GM19372 (cell line): Measurements from ENCODE around the gene OR5A1.
"Not testable (repeated sequence)": the region's sequence is repeated elsewhere in the genome, so short reads cannot be mapped to it uniquely, and the experiment has no call there.

Experiments used
- ATAC-seq: cut with Tn5 transposase; IDR thresholded peaks from one replicate; pipeline ENCODE4 v1.9.1; 2021; ENCODE audit warnings: mild to moderate bottlenecking, low read depth, moderate library complexity; ENCODE audit not compliant: unreplicated experiment

The OR5A1 gene

GRCh38 chr11:59436169-59436568, at the start of gene OR5A1:
Gene OR5A1, plus strand, starts transcription at chr11:59436469. Its CDS starts 6,700 bp downstream, at chr11:59443169.
- ATAC-seq, result no peak

- no peak for ATAC-seq
Measured at GRCh38 chr11:59394186-59394585, 42.1 kb upstream of the OR5A1 start.

GRCh38 chr11:59400461-59401261, 35.6 kb upstream of the OR5A1 start:
- ATAC-seq, result no peak

GRCh38 chr11:59401262-59401552, 35.1 kb upstream of the OR5A1 start:
- ATAC-seq, result no peak

DNA sequence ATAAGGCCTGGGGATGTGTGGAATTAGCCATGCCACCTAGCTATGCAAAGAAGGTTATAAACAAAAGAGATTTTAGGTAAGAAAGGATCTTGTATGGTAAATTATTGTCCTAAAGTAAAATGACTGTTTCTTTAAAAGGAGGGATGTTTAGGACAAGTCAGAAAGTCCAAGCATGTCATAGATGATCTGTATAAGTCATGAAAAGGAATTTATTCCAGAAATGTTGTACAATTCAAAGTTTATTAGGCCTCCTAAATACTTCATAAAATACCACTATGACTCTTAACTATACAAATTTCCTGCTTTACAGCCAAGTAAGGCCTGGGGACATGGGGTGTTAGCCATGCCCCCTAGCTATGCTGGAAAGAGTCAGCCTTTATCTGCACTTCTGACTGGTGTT, 32.7 kb upstream of the OR5A1 start:
- ATAC-seq, result no peak

GRCh38 chr11:59413646-59414045, 22.6 kb upstream of the OR5A1 start:
- no peak for ATAC-seq

DNA sequence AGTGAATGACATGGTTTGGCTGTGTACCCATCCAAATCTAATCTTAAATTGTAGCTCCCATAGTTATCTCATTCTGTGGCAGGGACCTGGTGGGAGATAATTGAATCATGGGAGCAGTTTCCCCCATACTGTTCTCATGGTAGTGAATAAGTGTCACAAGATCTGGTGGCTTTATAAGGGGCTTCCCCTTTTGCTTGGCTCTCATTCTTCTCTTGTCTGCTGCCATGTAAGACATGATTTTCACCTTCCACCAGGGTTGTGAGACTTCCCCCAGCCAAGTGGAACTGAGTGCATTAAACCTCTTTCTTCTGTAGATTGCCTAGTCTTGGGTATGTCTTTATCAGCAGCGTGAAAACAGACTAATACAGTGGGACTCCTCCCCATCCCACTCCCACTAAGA, 21.2 kb upstream of the OR5A1 start:
- no peak for ATAC-seq

- no peak for ATAC-seq
Measured at GRCh38 chr11:59416613-59417012, 19.7 kb upstream of the OR5A1 start.

GRCh38 chr11:59417023-59417422, 19.2 kb upstream of the OR5A1 start:
- no peak for ATAC-seq

GRCh38 chr11:59418156-59418555, 18.1 kb upstream of the OR5A1 start:
- no peak for ATAC-seq

DNA sequence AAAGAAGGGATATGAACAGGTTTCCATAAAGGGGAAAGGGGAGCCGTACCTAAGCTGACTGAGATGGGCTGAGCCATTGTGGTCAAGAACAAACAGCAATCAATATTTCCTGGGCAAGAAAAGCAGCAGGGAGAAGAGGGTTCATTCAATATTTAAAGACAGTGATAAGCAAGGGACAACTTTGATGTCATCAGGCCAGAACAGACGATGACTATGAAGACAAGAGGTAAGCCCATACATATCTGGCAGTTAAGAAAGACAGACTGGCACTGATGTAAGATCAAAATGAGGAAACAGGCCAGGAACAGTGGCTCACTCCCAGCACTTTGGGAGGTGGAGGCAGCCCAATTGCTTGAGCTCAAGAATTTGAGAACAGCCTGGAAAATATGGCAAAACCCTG, 12.4 kb upstream of the OR5A1 start:
- no peak for ATAC-seq

DNA sequence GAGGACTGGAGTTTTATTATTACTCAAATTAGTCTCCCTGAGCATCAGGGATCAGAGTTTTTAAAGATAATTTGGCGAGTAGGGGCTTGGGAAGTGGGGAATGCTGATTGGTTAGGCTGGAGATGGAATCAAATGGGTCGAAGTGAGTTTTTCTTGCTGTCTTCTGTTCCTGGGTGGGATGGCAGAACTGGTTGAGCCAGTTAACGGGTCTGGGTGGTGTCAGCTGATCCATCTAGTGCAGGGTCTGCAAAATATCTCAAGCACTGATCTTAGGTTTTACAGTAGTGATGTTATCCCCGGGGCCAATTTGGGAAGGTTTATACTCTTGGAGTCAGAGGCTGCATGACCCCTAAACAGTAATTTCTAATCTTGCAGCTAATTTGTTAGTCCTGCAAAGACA, 11.1 kb upstream of the OR5A1 start:
- ATAC-seq, result no peak

GRCh38 chr11:59426361-59427067, 9.8 kb upstream of the OR5A1 start, which contains the start of gene OR5A2:
Gene OR5A2, minus strand, starts transcription at chr11:59426413. Its CDS starts 3,460 bp downstream, at chr11:59422953.
- ATAC-seq, result no peak

DNA sequence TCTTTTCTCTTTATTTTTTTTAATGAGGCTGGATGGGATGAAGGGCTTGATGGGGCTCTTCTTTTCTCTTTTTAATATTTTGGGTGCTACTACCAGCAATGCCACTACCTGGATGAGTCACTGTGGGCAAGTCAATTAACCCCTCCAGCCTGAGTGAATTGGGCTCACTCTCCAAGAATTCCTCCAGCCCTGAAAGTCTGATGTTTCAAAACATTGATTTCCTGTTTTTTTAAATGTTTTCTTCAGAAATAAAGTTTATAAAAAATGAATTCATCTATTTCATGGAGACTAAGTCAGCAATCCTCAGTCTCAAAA, 9.2 kb upstream of the OR5A1 start:
- ATAC-seq, result no peak

DNA sequence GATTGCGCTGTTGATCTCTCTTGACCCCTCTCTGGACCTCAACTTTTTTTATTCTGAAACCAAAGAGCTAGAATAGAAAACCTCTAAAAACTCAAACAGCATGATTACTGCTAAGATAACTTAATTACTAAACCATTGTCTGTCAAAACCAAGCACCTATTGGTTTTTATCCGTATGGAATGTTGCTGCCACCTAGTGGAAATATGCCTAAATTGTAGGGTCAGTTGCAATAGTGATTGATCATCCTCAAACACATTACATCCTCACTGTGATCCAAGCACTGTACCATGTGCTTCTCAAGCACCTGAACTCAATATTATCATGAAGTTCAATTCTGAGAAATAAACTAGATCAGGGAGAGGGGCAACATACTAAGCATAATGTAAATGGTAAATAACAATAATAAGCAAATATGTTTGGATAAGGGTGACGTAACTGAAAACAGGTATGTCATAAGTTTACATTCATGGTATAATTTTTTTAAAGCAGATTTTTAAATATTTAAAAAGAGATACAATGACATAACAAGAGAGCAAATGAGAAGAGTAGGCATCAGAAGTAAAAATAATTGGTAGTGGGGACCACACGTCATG, 6.2 kb upstream of the OR5A1 start:
- ATAC-seq, result peak; percentile 90

DNA sequence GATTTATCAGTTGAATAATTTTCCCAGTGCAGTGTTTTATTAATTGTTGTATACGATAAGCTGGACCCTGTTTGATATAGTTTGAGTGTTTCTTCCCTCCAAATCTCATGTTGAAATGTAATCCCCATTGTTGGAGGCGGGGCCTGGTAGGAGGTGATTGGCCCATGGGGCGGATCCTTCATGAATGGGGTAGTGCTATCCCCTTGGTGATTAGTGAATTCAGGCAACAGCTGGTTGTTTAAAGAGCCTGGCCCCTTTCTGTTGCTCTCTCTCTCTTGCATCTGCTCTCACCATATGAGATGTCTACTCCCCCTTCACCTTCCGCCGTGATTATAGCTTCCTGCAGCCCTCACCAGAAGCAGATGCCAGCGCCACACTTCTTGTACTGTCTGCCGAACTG, 1.5 kb downstream of the OR5A1 start:
- ATAC-seq, result no peak

DNA sequence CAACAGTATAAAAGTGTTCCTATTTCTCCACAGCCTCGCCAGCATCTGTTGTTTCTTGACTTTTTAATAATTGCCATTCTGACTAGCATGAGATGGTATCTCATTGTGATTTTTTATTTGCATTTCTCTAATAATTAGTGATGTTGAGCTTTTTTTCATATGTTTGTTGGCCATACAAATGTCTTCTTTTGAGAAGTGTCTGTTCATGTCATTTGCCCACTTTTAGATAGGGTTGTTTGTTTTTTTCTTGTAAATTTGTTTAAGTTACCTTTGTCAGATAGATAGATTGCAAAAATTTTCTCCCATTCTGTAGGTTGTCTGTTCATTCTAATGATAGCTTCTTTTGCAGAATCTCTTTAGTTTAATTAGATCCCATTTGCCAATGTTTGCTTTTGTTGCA, 9.4 kb downstream of the OR5A1 start:
- ATAC-seq, result not testable (repeated sequence)

DNA sequence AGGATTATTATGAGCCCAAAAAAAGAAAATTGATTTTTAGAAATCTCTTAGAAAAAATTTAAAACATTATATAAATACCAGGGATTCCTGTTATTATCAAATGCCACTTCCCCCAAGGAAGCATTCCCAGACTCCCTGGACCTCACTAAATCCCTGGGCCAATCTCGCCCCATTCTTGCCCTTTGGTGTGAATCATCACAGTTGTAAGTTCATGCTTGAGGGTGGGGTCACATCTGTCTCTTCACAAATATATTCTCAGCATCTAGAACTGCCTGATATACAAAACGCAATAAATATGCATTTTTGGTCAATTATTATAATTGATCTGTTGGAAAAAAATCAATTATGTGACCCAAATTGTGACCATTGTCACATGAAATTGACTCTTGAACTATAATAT, 12.2 kb downstream of the OR5A1 start:
- ATAC-seq, result no peak

DNA sequence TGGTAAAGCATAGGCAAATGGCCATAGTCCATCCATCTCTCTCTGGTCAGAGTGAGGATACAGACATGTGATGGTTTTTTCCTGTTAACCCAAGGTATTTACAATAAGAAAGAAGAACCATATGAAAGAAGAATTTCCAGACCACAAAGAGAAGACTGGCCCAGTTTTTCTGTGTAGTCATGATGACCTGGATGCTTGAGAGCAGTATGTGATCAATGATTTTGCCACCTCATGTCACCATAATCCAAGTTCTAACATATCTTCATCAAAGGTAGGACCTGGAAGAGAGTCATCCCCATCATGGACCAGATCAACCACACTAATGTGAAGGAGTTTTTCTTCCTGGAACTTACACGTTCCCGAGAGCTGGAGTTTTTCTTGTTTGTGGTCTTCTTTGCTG, 20.4 kb downstream of the OR5A1 start, which contains the start of gene OR4D6:
Gene OR4D6 (plus strand): TSS at position 301 of the 400 bp plus-strand sequence. CDS start 0 bp downstream, at position 301.
- no peak for ATAC-seq

GRCh38 chr11:59459916-59460315, 23.6 kb downstream of the OR5A1 start:
- ATAC-seq, result no peak

GRCh38 chr11:59463190-59463641, 26.9 kb downstream of the OR5A1 start:
- ATAC-seq, result no peak

DNA sequence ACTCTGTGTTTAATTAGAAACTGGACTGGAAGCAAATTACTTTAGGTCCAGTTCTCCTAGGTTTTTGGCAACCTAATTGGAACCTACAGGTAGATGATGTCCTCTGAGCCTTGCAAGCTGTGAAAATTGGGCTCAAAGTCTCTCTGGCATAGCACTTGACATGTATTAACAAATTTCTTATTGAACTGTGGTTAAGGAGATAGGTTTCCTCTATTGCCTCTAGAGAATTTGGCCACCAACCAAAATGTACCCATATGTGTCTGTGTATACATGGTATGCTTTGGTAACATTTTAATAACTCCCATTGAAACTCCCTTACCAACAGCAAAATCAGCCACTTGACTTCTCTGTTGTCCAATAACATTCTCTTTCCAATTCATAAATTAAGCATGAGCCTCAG, 36.7 kb downstream of the OR5A1 start, which contains the start of gene OR4D10:
Gene OR4D10 (plus strand): TSS at position 301 of the 400 bp plus-strand sequence. CDS start 4,115 bp downstream, outside the sequence.
- ATAC-seq, result no peak
